ENCODE results near the gene SETD5. TPM values are rescaled to one million over a fixed set of nuclear protein-coding genes. Genes with fewer than 3 reads are reported as not detected.

The SETD5 gene
- total and polyA plus RNA-seq, 12 donors, result 35.3 to 135 (median 84.6) TPM

- intact Hi-C loops (cut with DNase I), result no loop called here
- Histone ChIP-seq H3K4me3 (no peak overlapping the region), H3K36me3 (replicated peaks in 1 of 2) (no peaks in the 10 kb centered on the region), H3K9me3 (replicated peaks in 1 of 3) (no peaks in the 10 kb centered on the region), H3K4me1 (replicated peaks in 1 of 2) (peaks cover 31 to 93% of the 10 kb centered on the region in 2 donors), H3K27me3 (no peaks in the 10 kb centered on the region), H3K27ac (peak overlapping the region in 3 of 5 donors; percentile 17 to 60 (median 25))
- no peak for DNase-seq
- 63 to 71% (median 69%) methylated on average over 6 of the region's 6 CpGs for WGBS, 4 donors
- TF ChIP-seq, protein P1, sequence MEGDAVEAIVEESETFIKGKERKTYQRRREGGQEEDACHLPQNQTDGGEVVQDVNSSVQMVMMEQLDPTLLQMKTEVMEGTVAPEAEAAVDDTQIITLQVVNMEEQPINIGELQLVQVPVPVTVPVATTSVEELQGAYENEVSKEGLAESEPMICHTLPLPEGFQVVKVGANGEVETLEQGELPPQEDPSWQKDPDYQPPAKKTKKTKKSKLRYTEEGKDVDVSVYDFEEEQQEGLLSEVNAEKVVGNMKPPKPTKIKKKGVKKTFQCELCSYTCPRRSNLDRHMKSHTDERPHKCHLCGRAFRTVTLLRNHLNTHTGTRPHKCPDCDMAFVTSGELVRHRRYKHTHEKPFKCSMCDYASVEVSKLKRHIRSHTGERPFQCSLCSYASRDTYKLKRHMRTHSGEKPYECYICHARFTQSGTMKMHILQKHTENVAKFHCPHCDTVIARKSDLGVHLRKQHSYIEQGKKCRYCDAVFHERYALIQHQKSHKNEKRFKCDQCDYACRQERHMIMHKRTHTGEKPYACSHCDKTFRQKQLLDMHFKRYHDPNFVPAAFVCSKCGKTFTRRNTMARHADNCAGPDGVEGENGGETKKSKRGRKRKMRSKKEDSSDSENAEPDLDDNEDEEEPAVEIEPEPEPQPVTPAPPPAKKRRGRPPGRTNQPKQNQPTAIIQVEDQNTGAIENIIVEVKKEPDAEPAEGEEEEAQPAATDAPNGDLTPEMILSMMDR (IDR thresholded peaks at IDR 0.05), result no peak
Observed at GRCh38 chr3:9409981-9410854, 12.8 kb downstream of the SETD5 start.

GRCh38 chr3:9411302-9411701 is 13.9 kb downstream of the SETD5 start:
- Histone ChIP-seq H3K4me1 (replicated peaks in 1 of 2) (peaks cover 39 to 94% of the 10 kb centered on the region in 2 donors), H3K27me3 (no peaks in the 10 kb centered on the region), H3K9me3 (replicated peaks in 1 of 3) (no peaks in the 10 kb centered on the region), H3K27ac (peak overlapping the region in 2 of 5 donors; percentile 25 to 60), H3K4me3 (no peak overlapping the region), H3K36me3 (replicated peaks in 1 of 2) (no peaks in the 10 kb centered on the region)
- intact Hi-C loops (cut with DNase I), result no loop called here
- 63 to 78% (median 72%) methylated on average over 1 of the region's 1 CpG for WGBS, 4 donors
- DNase-seq, result no peak
- no peak for TF ChIP-seq POLR2A (IDR thresholded peaks at IDR 0.05)
- TF ChIP-seq, protein P1 (IDR thresholded peaks at IDR 0.05), result no peak

DNA sequence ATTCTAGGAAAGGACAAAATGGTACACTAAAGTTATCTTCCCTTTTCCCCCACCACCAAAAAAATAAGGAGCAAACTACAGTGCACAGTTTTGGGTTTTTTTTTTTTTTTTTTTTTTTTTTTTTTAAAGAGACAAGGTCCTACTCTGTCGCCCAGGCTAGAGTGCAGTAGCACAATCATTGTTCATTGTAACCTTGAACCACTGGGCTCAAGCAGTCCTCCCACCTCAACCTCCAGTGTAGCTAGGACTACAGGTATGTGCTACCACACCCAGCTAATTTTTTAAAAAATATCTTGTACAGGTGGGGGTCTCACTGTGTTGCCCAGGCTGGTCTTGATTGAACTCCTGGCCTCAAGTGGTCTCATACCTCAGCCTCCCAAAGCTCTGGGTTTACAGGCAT is 14.9 kb downstream of the SETD5 start:
- peaks cover 39 to 95% of the 10 kb centered on the region in 2 donors for H3K4me1 ChIP-seq (replicated peaks in 1 of 2)
- H3K4me3 ChIP-seq, result peak overlapping the region in 1 of 4 donors; percentile 2
- intact Hi-C loops (cut with DNase I), result no loop called here
- H3K9me3 ChIP-seq (replicated peaks in 1 of 3), result no peaks in the 10 kb centered on the region
- WGBS, 4 donors, result 42 to 57% (median 50%) methylated on average over 1 of the region's 1 CpG
- H3K36me3 ChIP-seq (replicated peaks in 1 of 2), result no peaks in the 10 kb centered on the region
- H3K27me3 ChIP-seq, result no peaks in the 10 kb centered on the region
- peak overlapping the region in 3 of 5 donors; percentile 35 to 60 (median 57) for H3K27ac ChIP-seq
- no peak for DNase-seq
- TF ChIP-seq POLR2A (IDR thresholded peaks at IDR 0.05), result no peak
- TF ChIP-seq, protein P1 (IDR thresholded peaks at IDR 0.05), result no peak

GRCh38 chr3:9414826-9415225 is 17.4 kb downstream of the SETD5 start:
- H3K4me3 ChIP-seq, result no peak overlapping the region
- H3K4me1 ChIP-seq (replicated peaks in 1 of 2), result peaks cover 39 to 80% of the 10 kb centered on the region in 2 donors
- TF ChIP-seq, protein P1 (IDR thresholded peaks at IDR 0.05), result no peak
- TF ChIP-seq POLR2A (IDR thresholded peaks at IDR 0.05), result no peak
- H3K9me3 ChIP-seq (replicated peaks in 1 of 3), result no peaks in the 10 kb centered on the region
- H3K27ac ChIP-seq, result peak overlapping the region in 1 of 5 donors; percentile 51
- H3K27me3 ChIP-seq, result no peaks in the 10 kb centered on the region
- no peaks in the 10 kb centered on the region for H3K36me3 ChIP-seq (replicated peaks in 1 of 2)
- no peak for DNase-seq
- intact Hi-C loops (cut with DNase I), result no loop called here
